22Rv1 (cell line): Measurements from ENCODE around the gene GTF2IRD1.

ENCODE experiments used
- ZFX ChIP-seq: fragments of 450-650 bp; IDR thresholded peaks from 2 replicates; pipeline ENCODE4 v1.6.1; 2017; ENCODE audit warnings: antibody characterized with exemption, borderline replicate concordance
- TF ChIP-seq, protein P1 (sequence below): fragments of 450-650 bp; IDR thresholded peaks from 2 replicates; pipeline ENCODE4 v1.5.1; 2017; ENCODE audit warnings: mild to moderate bottlenecking

DNA sequence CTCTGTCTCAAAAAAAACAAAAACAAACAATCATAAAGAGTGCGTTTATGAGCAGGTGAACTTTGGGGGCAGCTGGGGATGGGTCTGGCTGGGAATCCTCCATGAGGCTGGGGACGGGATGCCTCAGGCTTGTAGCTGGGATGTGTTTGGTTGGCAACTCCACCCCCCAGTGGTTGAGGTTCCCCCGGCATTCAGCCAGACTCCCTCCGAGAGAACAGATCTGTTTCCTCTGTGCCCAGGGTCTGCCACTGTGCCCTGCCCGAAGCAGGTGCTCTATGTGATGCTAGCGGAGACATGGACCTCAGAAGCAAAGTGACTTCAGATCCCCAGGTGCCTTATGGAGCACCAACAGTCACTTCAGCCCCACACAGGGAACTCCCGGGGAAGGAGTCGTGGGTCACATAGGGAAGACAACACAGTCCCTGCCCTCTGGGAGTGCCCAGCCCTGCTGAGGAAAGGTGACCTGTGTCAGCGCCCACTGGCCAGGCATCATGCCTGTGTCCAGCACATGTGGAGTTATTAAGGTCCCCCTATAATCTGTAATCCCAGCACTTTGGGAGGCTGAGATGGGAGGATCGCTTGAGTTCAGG, 29.3 kb upstream of the GTF2IRD1 start:
- TF ChIP-seq, protein P1, sequence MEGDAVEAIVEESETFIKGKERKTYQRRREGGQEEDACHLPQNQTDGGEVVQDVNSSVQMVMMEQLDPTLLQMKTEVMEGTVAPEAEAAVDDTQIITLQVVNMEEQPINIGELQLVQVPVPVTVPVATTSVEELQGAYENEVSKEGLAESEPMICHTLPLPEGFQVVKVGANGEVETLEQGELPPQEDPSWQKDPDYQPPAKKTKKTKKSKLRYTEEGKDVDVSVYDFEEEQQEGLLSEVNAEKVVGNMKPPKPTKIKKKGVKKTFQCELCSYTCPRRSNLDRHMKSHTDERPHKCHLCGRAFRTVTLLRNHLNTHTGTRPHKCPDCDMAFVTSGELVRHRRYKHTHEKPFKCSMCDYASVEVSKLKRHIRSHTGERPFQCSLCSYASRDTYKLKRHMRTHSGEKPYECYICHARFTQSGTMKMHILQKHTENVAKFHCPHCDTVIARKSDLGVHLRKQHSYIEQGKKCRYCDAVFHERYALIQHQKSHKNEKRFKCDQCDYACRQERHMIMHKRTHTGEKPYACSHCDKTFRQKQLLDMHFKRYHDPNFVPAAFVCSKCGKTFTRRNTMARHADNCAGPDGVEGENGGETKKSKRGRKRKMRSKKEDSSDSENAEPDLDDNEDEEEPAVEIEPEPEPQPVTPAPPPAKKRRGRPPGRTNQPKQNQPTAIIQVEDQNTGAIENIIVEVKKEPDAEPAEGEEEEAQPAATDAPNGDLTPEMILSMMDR = no peak
- TF ChIP-seq ZFX = no peak
